IPS DF 6.9 (cell line): Measurements from ENCODE around the gene COMT.

Experiments
- DNase-seq: peaks from one replicate; pipeline ENCODE4 v3.0.0-alpha.2; 2013; ENCODE audit warnings: low read depth, low spot score
- H3K27ac ChIP-seq: one replicate; pipeline ENCODE4 v1.5.1; 2013; ENCODE audit warnings: low read length, control low read depth
- H3K27me3 ChIP-seq: 2 replicates; pipeline ENCODE4 v1.6.1; 2013; ENCODE audit warnings: mild to moderate bottlenecking, low read length; ENCODE audit not compliant: control insufficient read depth, insufficient read depth
- H3K36me3 ChIP-seq: 2 replicates; pipeline ENCODE4 v1.6.1; 2013; ENCODE audit warnings: low read length; ENCODE audit not compliant: control insufficient read depth, insufficient read depth
- H3K4me1 ChIP-seq: 2 replicates; pipeline ENCODE4 v1.6.1; 2013; ENCODE audit warnings: low read length; ENCODE audit not compliant: control insufficient read depth, insufficient read depth
- H3K4me3 ChIP-seq: 2 replicates; pipeline ENCODE4 v1.5.1; 2013; ENCODE audit warnings: mild to moderate bottlenecking, low read length
- H3K9me3 ChIP-seq: 2 replicates; pipeline ENCODE4 v1.6.1; 2013; ENCODE audit warnings: low read length, inconsistent platforms; ENCODE audit not compliant: control insufficient read depth, insufficient read depth
- WGBS: extraction: QIAGEN DNeasy Blood & Tissue Kit; methylation state at CpG from one replicate; pipeline ENCODE4 v1.1.7; 2013; ENCODE audit warnings: mixed read lengths, missing lambda C conversion rate; ENCODE audit not compliant: insufficient read length, insufficient coverage; 5-methylcytosine and 5-hydroxymethylcytosine counted together

Gene COMT

GRCh38 chr22:19941365-19942082 lies at the start of gene COMT, which contains the start of gene TXNRD2:
Gene COMT (plus strand): TSS chr22:19941772. CDS start chr22:19962527, 20,755 bp downstream.
Gene TXNRD2 (minus strand): TSS chr22:19941818. CDS start chr22:19941803, 15 bp downstream.
- no CpG with 5 or more reads among the region's 63 CpGs for WGBS
- H3K36me3 ChIP-seq = no peaks in the 10 kb centered on the region
- H3K27me3 ChIP-seq = no peaks in the 10 kb centered on the region
- H3K9me3 ChIP-seq = no peaks in the 10 kb centered on the region
- no peak within 1 kb of the TSS for H3K27ac ChIP-seq
- no peak within 1 kb of the TSS; the same call in 1 of the 2 replicates for H3K4me3 ChIP-seq
- DNase-seq = no peak
- H3K4me1 ChIP-seq = no peaks in the 10 kb centered on the region

DNA sequence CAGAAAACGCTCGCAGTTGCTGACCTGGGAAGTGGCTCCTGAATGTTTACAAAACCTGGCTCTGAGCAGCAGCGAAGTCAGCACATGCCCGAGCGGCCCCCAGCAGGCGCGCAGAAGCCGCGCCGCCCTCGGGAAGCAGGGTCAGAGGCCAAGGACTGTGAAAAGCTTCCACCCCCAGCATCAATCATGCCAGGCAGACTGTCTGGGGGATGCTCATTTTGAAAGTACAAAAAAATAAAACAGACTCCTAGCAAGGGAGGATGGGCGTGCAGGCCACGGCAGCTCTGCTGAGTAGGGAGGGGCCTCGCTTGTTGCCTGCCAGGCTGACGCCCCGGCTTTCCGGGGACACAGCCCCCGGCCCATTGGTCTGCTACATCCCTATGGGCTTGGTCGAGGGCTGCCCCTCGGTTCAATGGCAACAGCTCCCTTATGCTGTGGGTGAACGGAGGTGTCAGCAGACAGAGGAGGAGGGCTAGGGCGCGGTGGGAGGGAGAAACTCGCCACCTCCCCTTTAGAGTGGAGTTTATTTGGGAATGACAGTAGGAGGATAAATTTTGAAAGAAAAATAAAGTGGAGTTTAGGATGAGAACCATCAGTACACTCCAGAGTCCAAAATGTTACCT lies 49.2 kb upstream of the COMT start:
- WGBS = no CpG with 5 or more reads among the region's 24 CpGs
- Histone ChIP-seq H3K27ac (no peak overlapping the region), H3K27me3 (no peaks in the 10 kb centered on the region), H3K4me1 (peaks cover 3% of the 10 kb centered on the region), H3K4me3 (no peak overlapping the region), H3K36me3 (no peaks in the 10 kb centered on the region), H3K9me3 (no peaks in the 10 kb centered on the region)
- DNase-seq = no peak

- Histone ChIP-seq H3K36me3 (no peaks in the 10 kb centered on the region), H3K27ac (no peak overlapping the region), H3K27me3 (no peaks in the 10 kb centered on the region), H3K4me1 (peaks cover 3% of the 10 kb centered on the region), H3K4me3 (no peak overlapping the region), H3K9me3 (no peaks in the 10 kb centered on the region)
- no peak for DNase-seq
- WGBS = no CpG with 5 or more reads among the region's 13 CpGs
Measured at GRCh38 chr22:19892925-19893324, 48.6 kb upstream of the COMT start.

DNA sequence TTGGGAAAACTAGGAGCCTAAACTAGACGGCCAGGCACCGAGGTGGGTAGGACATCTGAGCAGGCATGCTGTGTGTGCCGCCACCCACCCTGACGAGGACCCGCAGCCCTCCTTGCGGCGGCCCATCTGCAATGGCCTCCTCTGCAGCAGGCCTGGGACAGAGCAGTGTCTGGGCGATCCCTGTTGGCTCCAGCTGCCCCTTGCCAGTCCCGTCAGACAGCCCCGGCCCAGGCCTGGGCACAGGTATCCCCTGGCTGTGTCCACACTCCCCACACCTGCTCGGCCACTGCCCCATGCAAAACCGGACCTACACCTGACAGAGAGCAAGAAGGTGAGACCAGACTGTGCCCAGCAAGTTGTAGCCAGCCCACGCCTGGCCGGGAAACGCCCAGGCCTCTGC lies 48.2 kb upstream of the COMT start:
- H3K27ac ChIP-seq = no peak overlapping the region
- H3K9me3 ChIP-seq = no peaks in the 10 kb centered on the region
- H3K27me3 ChIP-seq = no peaks in the 10 kb centered on the region
- no peak for DNase-seq
- no peaks in the 10 kb centered on the region for H3K36me3 ChIP-seq
- WGBS = no CpG with 5 or more reads among the region's 15 CpGs
- H3K4me3 ChIP-seq = no peak overlapping the region
- H3K4me1 ChIP-seq = peaks cover 3% of the 10 kb centered on the region

- Histone ChIP-seq H3K4me3 (no peak overlapping the region), H3K9me3 (no peaks in the 10 kb centered on the region), H3K27ac (no peak overlapping the region), H3K4me1 (peaks cover 3% of the 10 kb centered on the region), H3K36me3 (no peaks in the 10 kb centered on the region), H3K27me3 (no peaks in the 10 kb centered on the region)
- DNase-seq = no peak
- no CpG with 5 or more reads among the region's 23 CpGs for WGBS
Measured at GRCh38 chr22:19895160-19895849, 46.3 kb upstream of the COMT start.

- Histone ChIP-seq H3K27me3 (no peaks in the 10 kb centered on the region), H3K27ac (no peak overlapping the region), H3K9me3 (no peaks in the 10 kb centered on the region), H3K4me1 (peaks cover 2% of the 10 kb centered on the region), H3K4me3 (no peak overlapping the region), H3K36me3 (no peaks in the 10 kb centered on the region)
- DNase-seq = no peak
- WGBS = no CpG with 5 or more reads among the region's 15 CpGs
Measured at GRCh38 chr22:19896665-19897355, 44.8 kb upstream of the COMT start.

- Histone ChIP-seq H3K36me3 (no peaks in the 10 kb centered on the region), H3K4me1 (no peaks in the 10 kb centered on the region; the same call in 1 of the 2 replicates), H3K9me3 (no peaks in the 10 kb centered on the region), H3K4me3 (no peak overlapping the region), H3K27me3 (no peaks in the 10 kb centered on the region), H3K27ac (no peak overlapping the region)
- WGBS = no CpG with 5 or more reads among the region's 16 CpGs
- DNase-seq = no peak
Measured at GRCh38 chr22:19897726-19898125, 43.8 kb upstream of the COMT start.

DNA sequence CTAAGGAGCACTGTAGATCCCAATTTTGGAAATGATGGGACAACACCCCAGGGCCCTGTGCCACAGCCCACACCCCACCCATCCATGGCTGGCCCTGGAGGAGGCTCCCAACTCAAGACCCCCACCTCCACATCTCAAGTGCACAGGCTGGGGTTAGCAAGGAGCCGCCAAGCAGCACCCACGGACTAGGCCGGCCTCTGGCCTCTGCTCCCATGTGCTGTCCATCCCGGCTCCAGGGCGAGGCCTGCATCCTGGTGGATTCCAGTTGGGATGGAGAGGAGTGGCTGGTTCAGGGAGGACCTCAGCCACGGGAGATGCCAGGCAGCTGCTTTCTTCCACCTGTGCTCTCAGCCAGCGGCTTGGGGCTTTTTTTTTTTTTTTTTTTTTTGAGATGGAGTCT lies 43.4 kb upstream of the COMT start:
- Histone ChIP-seq H3K36me3 (no peaks in the 10 kb centered on the region), H3K27ac (no peak overlapping the region), H3K27me3 (no peaks in the 10 kb centered on the region), H3K4me1 (peaks cover 1% of the 10 kb centered on the region; the same call in 1 of the 2 replicates), H3K4me3 (no peak overlapping the region), H3K9me3 (no peaks in the 10 kb centered on the region)
- WGBS = no CpG with 5 or more reads among the region's 7 CpGs
- no peak for DNase-seq

DNA sequence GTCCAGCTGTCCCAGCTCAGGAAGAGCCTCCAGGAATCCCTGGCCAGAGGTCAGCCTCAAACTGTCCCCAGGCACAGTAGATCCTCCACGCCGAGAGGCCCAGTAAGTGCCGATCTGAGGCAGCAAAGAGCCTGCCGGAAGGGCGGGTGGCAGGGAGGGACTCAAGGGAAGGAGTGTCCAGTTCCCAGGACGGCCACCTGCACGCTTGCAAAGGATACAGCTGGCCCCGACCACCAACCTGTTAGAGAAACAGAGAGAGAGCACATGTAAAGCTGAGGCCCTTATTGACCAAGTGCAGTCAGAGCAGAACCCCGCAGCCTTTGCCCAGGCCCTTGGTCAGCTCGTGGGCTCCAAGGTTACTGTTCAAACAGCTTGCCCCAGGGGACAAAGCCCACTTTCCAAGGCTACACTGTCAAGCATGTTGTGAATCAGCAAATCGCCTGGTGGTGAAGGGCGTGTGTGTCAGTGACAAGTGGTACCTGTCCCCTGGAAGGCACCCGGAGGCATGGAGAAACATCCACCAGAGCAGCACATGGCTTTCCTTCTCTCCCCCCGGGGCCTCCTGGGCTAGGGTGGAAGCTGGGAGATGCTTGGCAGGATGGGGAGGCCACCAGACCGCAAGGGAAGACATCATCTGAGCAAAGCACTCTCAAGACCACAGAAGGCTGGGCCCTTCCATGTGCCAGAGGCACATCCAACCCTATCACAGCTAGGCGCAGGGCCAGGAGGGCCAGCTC lies 42.6 kb upstream of the COMT start:
- DNase-seq = no peak
- Histone ChIP-seq H3K27me3 (no peaks in the 10 kb centered on the region), H3K9me3 (no peaks in the 10 kb centered on the region), H3K4me1 (peaks cover 1% of the 10 kb centered on the region; the same call in 1 of the 2 replicates), H3K27ac (no peak overlapping the region), H3K4me3 (no peak overlapping the region), H3K36me3 (no peaks in the 10 kb centered on the region)
- WGBS = no CpG with 5 or more reads among the region's 16 CpGs
